ENCODE data around the gene UBTF.

Gene UBTF

GRCh38 chr17:44212507-44213402 is 6.7 kb downstream of the UBTF start:
- DNase-seq: no peak

- no peak for DNase-seq
Measured at GRCh38 chr17:44211281-44212265, 7.9 kb downstream of the UBTF start.

- no peak for DNase-seq
Measured at GRCh38 chr17:44210342-44211192, 8.9 kb downstream of the UBTF start.

- no peak for DNase-seq
Measured at GRCh38 chr17:44209786-44210341, 9.6 kb downstream of the UBTF start.

GRCh38 chr17:44207743-44208142 is 11.7 kb downstream of the UBTF start:
- no peak for DNase-seq

GRCh38 chr17:44207319-44207718 is 12.2 kb downstream of the UBTF start:
- no peak for DNase-seq

- DNase-seq: no peak
Measured at GRCh38 chr17:44206825-44207155, 12.7 kb downstream of the UBTF start.

GRCh38 chr17:44205962-44206824 is 13.3 kb downstream of the UBTF start:
- no peak for DNase-seq

- no peak for DNase-seq
Measured at GRCh38 chr17:44204441-44204882, 15.0 kb downstream of the UBTF start.

- DNase-seq: no peak
Measured at GRCh38 chr17:44203731-44204440, 15.6 kb downstream of the UBTF start.

GRCh38 chr17:44202756-44203155 is 16.7 kb downstream of the UBTF start:
- DNase-seq: no peak

- no peak for DNase-seq
Measured at GRCh38 chr17:44200478-44201155, 18.9 kb downstream of the UBTF start.

- DNase-seq: peak; percentile 98
Measured at GRCh38 chr17:44199553-44200477, 19.7 kb downstream of the UBTF start, which contains the start of gene ATXN7L3. Gene ATXN7L3 (minus strand): TSS chr17:44199884. CDS start chr17:44198070, 1,814 bp downstream.

GRCh38 chr17:44198721-44199552 is 20.5 kb downstream of the UBTF start:
- no peak for DNase-seq

- DNase-seq: no peak
Measured at GRCh38 chr17:44197980-44198720, 21.3 kb downstream of the UBTF start.

GRCh38 chr17:44197107-44197506 is 22.4 kb downstream of the UBTF start:
- DNase-seq: no peak
